ENCODE data around the gene DDX27. TPM values are rescaled to one million over a fixed set of nuclear protein-coding genes. Genes with fewer than 3 reads are reported as not detected.

DDX27 gene
- total RNA-seq, 1 experiment from 2014 or later, result 68.6 TPM

DNA sequence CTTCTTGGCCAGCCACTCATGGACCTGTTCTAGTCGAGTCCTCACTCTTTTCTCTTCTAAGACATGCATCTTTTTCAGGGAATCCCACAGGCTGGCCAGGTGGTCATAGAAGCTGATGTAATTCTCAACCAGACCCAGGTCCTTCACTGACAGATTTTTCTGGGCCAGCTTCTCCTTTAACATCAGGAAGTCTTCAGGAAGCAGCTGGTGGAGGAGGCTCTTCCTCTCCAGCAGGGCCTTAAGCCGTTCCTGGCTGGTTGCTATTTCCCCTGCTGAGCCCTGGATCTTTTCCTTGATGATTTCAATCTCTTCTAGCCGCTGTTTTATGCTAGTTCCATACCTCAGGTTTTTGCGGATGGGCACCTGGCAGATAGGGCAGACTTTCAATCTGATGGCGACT lies 28.6 kb downstream of the DDX27 start:
- no peak for DNase-seq (ENCODE audit: low read depth)

GRCh38 chr20:49248301-49248700 lies 29.1 kb downstream of the DDX27 start:
- no peak for DNase-seq (ENCODE audit: low read depth)

DNA sequence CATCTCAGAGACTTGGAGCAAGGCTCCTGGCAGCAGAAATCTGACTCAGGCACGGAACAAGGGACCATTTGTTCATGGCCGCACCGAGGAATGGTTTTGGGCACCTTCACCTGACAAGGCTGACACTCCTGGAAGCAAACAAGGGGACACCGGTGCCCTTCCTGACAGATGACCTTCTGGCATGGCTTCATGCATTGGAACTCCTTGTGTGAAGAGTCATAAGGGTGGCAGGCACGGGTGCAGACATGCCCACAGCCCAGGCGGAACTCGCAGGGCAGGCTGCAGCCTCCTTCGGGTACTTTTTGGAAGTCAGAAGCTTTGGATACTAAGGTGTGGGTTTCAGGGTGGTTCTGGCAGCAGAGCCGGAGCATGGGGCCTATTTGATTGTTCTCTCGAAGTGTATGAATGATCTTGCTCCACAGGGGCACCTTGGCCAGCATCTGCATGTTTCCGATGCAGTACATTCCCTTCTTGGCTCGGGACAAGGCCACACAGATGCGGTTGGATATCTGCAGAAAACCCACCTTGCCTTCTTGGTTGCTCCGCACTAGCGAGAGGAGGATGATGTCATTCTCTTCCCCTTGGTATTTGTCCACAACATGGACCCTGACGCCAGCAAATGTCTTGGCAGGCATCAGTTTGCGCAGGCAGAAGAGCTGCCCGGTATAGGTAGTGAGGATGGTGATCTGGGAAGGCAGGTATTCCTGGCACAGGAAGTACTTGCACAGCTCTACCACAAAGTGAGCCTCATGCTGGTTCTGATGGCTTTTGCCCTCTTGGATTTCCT lies 29.9 kb downstream of the DDX27 start:
- DNase-seq (ENCODE audit: low read depth), result no peak

GRCh38 chr20:49252556-49253350 lies 33.5 kb downstream of the DDX27 start:
- no peak for DNase-seq (ENCODE audit: low read depth)

DNA sequence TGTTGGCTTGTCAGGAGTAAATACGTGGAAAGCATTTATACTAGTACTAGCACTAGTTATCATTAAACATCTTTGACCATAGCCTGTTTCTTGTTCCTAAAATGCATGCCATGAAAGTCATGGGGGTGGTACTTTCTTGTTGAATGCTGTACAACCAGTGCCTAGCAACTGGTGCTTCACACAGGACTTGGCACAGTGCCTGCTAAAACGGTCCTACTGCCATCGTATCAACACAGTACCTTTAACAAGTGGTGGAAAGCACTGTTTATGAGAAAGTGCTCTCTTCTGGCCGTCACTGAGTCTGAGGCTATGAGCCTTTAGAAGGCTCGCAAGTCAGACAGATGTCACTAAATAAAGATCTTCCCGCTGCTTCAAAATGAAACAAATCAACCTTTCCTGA lies 37.0 kb downstream of the DDX27 start:
- no peak for DNase-seq (ENCODE audit: low read depth)

DNA sequence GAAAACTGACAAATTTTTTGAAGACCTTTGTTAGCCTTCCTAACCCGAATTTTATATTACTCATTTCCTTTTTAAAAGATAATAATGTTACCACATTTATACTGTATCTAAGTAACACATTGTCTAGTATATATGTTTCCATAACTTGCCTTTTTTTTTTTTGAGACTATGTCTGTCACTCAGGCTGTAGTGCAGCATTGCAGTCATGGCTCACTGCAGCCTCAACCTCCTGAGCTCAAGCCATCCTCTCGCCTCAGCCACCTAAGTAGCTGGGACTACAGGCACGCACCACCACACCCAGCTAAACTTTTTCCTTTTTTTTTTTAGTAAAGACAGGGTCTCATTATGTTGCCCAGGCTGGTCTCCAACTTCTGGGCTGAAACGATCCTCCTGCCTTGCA lies 40.1 kb downstream of the DDX27 start:
- no peak for DNase-seq (ENCODE audit: low read depth)

DNA sequence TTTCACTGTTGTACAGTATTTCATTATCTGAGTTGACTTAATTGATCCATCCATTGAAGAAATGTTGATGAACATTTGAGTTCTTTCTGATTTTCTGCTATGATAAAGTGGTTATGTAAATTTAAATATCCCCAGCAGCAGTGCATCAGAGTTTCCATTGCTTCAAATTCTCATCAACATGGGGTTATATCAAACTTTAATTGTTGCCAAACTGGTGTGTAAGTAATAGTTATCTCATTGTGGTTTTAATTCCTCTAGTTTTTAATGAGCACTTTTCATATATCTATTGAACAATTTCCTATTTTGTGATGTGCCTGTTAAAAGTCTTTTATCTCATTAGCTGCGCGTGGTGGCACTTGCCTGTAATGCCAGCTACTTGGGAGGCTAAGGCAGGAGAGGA lies 40.6 kb downstream of the DDX27 start:
- no peak for DNase-seq (ENCODE audit: low read depth)

- no peak for DNase-seq (ENCODE audit: low read depth)
Observed at GRCh38 chr20:49260218-49260617, 41.0 kb downstream of the DDX27 start.

GRCh38 chr20:49261173-49261572 lies 42.0 kb downstream of the DDX27 start:
- no peak for DNase-seq (ENCODE audit: low read depth)

- DNase-seq (ENCODE audit: low read depth), result no peak
Observed at GRCh38 chr20:49262444-49262843, 43.2 kb downstream of the DDX27 start.

- no peak for DNase-seq (ENCODE audit: low read depth)
Observed at GRCh38 chr20:49267327-49267726, 48.1 kb downstream of the DDX27 start.

- no peak for DNase-seq (ENCODE audit: low read depth)
Observed at GRCh38 chr20:49268600-49269365, 49.6 kb downstream of the DDX27 start.

DNA sequence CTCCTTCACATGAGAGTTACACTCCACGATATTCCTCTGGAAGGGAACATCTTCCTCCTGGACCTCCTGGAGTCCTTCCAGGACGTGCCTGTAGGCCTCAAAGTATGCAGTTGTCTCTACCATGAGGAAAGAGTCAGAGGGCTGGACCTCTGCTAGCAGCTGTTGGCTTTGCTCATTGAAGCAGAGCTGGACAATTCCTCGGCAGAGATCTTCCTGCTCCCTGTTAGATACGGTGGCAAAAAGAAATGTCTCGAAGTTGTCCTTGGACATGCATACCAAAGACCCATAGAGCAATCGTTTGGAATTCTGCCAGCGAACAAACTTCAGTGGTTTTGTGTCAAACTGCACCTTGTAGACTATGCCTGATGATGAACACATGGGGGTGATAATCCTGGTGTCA lies 51.0 kb downstream of the DDX27 start:
- no peak for DNase-seq (ENCODE audit: low read depth)

DNA sequence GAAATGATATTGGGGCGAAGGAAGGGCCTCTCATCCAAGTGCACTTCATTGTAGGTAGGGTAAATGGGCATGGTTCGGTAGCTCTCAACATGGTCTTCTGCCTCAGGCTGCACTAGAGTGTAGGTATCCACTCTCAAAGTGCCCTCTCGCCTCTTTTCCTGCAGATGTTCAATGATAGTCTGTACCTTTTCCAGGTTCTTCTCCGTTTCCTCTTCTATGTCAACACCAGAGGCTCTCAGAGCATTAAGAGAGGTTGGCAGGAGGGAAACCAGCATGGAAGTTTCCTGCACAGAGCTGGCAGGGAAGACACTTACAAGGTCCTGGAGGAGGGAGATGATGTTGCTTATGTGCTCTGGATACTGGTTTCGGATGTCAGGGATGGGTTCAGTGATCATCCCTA lies 51.5 kb downstream of the DDX27 start:
- no peak for DNase-seq (ENCODE audit: low read depth)

DNA sequence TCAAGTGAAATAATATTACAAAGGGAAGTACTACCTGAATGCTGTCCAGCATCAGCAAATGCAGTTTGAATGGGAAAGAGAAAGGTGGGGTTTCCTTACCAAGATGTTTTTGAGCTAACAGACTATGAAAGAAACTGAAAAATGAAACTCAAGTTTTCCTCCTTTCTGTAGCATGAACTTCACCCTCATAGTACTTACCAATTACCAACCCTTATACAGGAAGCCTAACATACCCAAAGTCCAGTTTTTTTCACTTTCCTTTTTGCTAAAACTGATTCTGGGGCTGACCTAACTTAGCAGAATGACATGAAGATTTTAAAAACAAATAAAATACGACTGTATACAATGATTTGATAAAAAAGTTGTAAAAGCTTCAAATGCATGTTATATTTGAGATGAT lies 53.4 kb downstream of the DDX27 start:
- no peak for DNase-seq (ENCODE audit: low read depth)

- DNase-seq (ENCODE audit: low read depth), result no peak
Observed at GRCh38 chr20:49273696-49274277, 54.6 kb downstream of the DDX27 start.

DNA sequence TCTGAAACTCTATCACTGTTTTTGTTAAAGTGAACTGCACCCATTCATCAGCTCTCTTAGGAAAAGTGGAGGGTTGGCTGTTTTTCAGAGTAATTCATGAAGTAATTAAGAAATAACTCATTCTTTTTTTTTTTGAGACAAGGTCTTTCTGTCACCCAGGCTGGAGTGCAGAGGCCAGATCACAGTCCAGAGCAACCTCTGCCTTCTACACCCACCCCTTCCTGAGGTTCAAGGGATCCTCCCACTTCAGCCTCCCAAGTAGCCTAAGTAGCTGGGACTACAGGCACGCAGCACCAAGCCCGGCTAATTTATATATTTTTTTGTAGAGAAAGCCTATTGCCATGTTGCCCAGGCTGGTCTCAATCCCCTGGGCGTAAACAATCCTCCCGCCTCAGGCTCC lies 56.0 kb downstream of the DDX27 start:
- no peak for DNase-seq (ENCODE audit: low read depth)

DNA sequence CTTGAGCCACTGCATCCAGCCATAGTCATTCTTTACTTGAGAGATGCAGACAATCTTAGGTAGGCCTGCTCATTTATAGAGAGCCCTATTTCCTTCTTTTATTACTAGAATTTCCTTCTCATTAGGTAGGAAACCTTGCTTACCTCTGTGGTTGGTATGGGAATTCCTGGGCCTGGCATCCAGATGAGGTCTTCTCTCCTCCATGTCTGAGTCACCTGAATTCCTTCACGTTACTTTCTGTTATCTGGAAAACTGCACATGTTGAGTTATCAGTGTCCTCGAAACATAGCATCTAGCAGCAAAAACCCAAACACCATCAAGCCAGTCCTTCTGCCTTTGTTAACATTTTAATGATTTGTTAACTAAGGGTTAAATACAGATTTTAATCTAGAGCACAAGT lies 56.4 kb downstream of the DDX27 start:
- no peak for DNase-seq (ENCODE audit: low read depth)

- DNase-seq (ENCODE audit: low read depth), result peak; percentile 72
Observed at GRCh38 chr20:49276161-49276960, 57.1 kb downstream of the DDX27 start.

DNA sequence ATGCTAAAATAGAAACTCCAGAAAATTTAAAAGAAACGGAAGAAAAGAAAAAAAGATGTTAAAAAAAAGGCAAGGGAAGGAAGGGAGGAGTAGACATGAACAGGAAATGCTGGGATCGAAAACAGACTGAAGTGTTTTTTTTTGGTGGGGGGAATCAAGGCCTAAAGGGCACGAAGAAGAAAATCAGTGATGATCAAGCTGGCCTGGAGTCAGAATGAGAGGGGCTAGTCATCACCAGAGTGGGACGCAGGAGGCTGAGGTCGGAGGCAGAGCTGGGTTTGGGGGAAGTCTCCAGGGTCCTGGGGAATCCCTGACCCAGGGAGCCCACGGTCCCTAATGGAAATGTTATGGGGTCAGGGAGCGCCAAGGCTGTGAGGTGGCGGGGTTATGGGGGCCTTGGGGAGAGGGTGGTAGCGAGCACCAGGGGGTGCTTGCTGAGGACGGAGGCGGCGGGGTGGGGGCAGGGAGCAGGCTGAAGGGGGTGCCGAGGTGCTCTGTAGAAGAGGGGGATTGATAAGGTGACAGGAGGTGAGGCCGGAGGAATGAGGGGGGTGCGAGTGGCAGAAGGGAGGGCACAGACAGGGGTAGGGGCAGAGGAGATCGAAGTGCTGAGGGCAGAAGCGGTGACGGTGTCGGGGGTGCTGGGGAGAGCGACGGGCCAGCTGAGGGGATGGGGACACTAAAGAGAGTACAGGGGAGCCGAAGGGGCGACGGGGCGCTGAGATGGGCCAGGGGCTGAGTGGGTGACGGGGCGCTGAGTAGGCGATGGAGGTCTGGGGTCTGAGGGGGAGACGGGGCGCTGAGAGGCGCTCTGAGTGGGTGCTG lies 58.0 kb downstream of the DDX27 start:
- no peak for DNase-seq (ENCODE audit: low read depth)
